ENCODE results near the gene EPHA10.
"Not testable (repeated sequence)": the region's sequence is repeated elsewhere in the genome, so short reads cannot be mapped to it uniquely, and the experiment has no call there.

GRCh38 chr1:37771440-37771839 is 6.5 kb upstream of the EPHA10 start:
- TF ChIP-seq, protein P1, sequence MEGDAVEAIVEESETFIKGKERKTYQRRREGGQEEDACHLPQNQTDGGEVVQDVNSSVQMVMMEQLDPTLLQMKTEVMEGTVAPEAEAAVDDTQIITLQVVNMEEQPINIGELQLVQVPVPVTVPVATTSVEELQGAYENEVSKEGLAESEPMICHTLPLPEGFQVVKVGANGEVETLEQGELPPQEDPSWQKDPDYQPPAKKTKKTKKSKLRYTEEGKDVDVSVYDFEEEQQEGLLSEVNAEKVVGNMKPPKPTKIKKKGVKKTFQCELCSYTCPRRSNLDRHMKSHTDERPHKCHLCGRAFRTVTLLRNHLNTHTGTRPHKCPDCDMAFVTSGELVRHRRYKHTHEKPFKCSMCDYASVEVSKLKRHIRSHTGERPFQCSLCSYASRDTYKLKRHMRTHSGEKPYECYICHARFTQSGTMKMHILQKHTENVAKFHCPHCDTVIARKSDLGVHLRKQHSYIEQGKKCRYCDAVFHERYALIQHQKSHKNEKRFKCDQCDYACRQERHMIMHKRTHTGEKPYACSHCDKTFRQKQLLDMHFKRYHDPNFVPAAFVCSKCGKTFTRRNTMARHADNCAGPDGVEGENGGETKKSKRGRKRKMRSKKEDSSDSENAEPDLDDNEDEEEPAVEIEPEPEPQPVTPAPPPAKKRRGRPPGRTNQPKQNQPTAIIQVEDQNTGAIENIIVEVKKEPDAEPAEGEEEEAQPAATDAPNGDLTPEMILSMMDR (IDR thresholded peaks at IDR 0.05; ENCODE audit: low read length): not testable (repeated sequence)
- not testable (repeated sequence) for TF ChIP-seq EZH2 (IDR thresholded peaks at IDR 0.05; ENCODE audit: borderline replicate concordance, low read length)
